HepG2 (cell line): ENCODE measurements around the gene CCDC38. TPM values are rescaled to one million over a fixed set of nuclear protein-coding genes. Genes with fewer than 3 reads are reported as not detected.

ENCODE experiments used
- ATAC-seq: fragments of 200-7000 bp; cut with Tn5 transposase; 3 replicates; pipeline ENCODE4 v1.9.1; 2020; ENCODE audit warnings: mild to moderate bottlenecking, moderate library complexity
- BruUV-seq: library from RNA; stranded (reverse); fragments of 400-500 nt; replicated peaks from 2 replicates; lab custom pipeline; 2021; lab: Mats Ljungman, UMichigan
- CTCF ChIA-PET: fragments of 300-600 bp; formaldehyde crosslinking; extraction: SDS; loops from one replicate; lab custom pipeline; 2021; ENCODE audit warnings: low total read pairs, inconsistent platforms, low intra/inter-chr PET ratio; lab: Yijun Ruan, JAX
- POLR2A ChIA-PET: fragments of 350-600 bp; sonication (Branson Sonifier 250); formaldehyde crosslinking; loops from one replicate; lab custom pipeline; 2020; ENCODE audit warnings: antibody characterized with exemption, inconsistent platforms; lab: Yijun Ruan, JAX
- DNase-seq: peaks from one replicate; pipeline ENCODE4 v3.0.0-alpha.2; 2015; ENCODE audit warnings: low spot score
- FAIRE-seq: peaks from 3 replicates; lab custom pipeline; 2011; peaks lifted over from hg19 to GRCh38; lab: Jason Lieb, UNC
- H2AFZ ChIP-seq: one replicate; pipeline ENCODE4 v1.6.1; 2011; ENCODE audit warnings: low read length, inconsistent platforms
- H3K27ac ChIP-seq: fragments of 300-600 bp; 3 replicates; pipeline ENCODE4 v1.8.0; 2011; ENCODE audit warnings: mixed run types, mild to moderate bottlenecking, mixed read lengths, low read length, inconsistent platforms; ENCODE audit not compliant: insufficient read depth; ENCODE audit errors: extremely low read length
- H3K27me3 ChIP-seq, 2 experiments: fragments of 200-600 bp in 1 of 2; 2 replicates in 1 of 2; 3 replicates in 1 of 2; pipeline versions ENCODE4 v1.6.0 to v1.8.0; 2011; ENCODE audit warnings: low read length in 2 of 2, mild to moderate bottlenecking in 2 of 2, moderate library complexity in 2 of 2, inconsistent platforms in 1 of 2; ENCODE audit not compliant: insufficient read depth in 2 of 2, control insufficient read depth in 1 of 2
- H3K36me3 ChIP-seq, 2 experiments: fragments of 200-600 bp in 1 of 2; replicated peaks in 1 of 2; 2 replicates in 1 of 2; 3 replicates in 1 of 2; pipeline versions ENCODE4 v1.5.1 to v1.8.0; 2011; ENCODE audit warnings: low read length in 2 of 2, inconsistent platforms in 1 of 2; ENCODE audit not compliant: insufficient read depth in 2 of 2, control insufficient read depth in 1 of 2
- H3K4me1 ChIP-seq: 2 replicates; pipeline ENCODE4 v1.5.1; 2012; ENCODE audit warnings: low read length, inconsistent platforms; ENCODE audit not compliant: insufficient read depth
- H3K4me2 ChIP-seq: 2 replicates; pipeline ENCODE4 v1.6.0; 2011; ENCODE audit warnings: low read depth, low read length, inconsistent platforms
- H3K4me3 ChIP-seq, 3 experiments: fragments of 200-600 bp in 1 of 3; sonication (generic), shearing (Covaris generic) in 1 of 3; replicated peaks in 1 of 3; 2 replicates each; pipeline ENCODE4 v1.5.1; 2011 to 2016; ENCODE audit warnings: low read length in 3 of 3, inconsistent platforms in 2 of 3, low read depth in 2 of 3, mild to moderate bottlenecking in 2 of 3, control low read depth in 1 of 3, mixed read lengths in 1 of 3; ENCODE audit not compliant: insufficient read depth in 1 of 3
- H3K79me2 ChIP-seq: one replicate; pipeline ENCODE4 v1.6.1; 2011; ENCODE audit warnings: low read length, inconsistent platforms; ENCODE audit not compliant: insufficient read depth
- H3K9ac ChIP-seq: 2 replicates; pipeline ENCODE4 v1.6.0; 2011; ENCODE audit warnings: mild to moderate bottlenecking, low read depth, low read length, inconsistent platforms; ENCODE audit not compliant: insufficient read depth
- H3K9me3 ChIP-seq: 2 replicates; pipeline ENCODE4 v1.5.1; 2012; ENCODE audit warnings: mild to moderate bottlenecking, low read length
- H4K20me1 ChIP-seq: 2 replicates; pipeline ENCODE4 v1.6.0; 2011; ENCODE audit warnings: inconsistent platforms, mild to moderate bottlenecking, low read length, moderate library complexity; ENCODE audit not compliant: insufficient read depth
- ATF7-NPFF ChIP-seq: sonication (generic); formaldehyde crosslinking; IDR thresholded peaks from 2 replicates; pipeline ENCODE4 v1.8.1; 2023; ENCODE audit warnings: mild to moderate bottlenecking, low read depth, missing genetic modification reagents, moderate library complexity
- BCLAF1 ChIP-seq: fragments of 450-650 bp; IDR thresholded peaks from 2 replicates; pipeline ENCODE4 v1.6.1; 2017; ENCODE audit warnings: mild to moderate bottlenecking
- BRCA1 ChIP-seq: sonication (generic); formaldehyde crosslinking; IDR thresholded peaks from 2 replicates; pipeline ENCODE4 v1.4.0; 2020; ENCODE audit warnings: missing genetic modification reagents
- HBP1 ChIP-seq: IDR thresholded peaks from 2 replicates; pipeline ENCODE4 v1.6.1; 2016; ENCODE audit warnings: low read depth, control low read depth
- HMG20B ChIP-seq: conservative IDR thresholded peaks from 2 replicates; pipeline ENCODE4 v1.6.1; 2016; ENCODE audit warnings: missing genetic modification reagents, missing compliant biosample characterization
- KDM6A ChIP-seq: IDR thresholded peaks from 2 replicates; pipeline ENCODE4 v1.6.1; 2016; ENCODE audit warnings: low read depth
- KLF13 ChIP-seq: sonication (generic); formaldehyde crosslinking; IDR thresholded peaks from 2 replicates; pipeline ENCODE4 v1.4.0; 2020; ENCODE audit warnings: mild to moderate bottlenecking, missing genetic modification reagents
- RBM39 ChIP-seq: fragments of 200-400 bp; formaldehyde crosslinking; IDR thresholded peaks from one replicate; pipeline ENCODE4 v1.6.1; 2018; ENCODE audit warnings: antibody characterized with exemption, mild to moderate bottlenecking, low read depth, low read length; ENCODE audit not compliant: poor library complexity, severe bottlenecking
- SRSF9 ChIP-seq: fragments of 200-400 bp; formaldehyde crosslinking; IDR thresholded peaks from 2 replicates; pipeline ENCODE4 v1.6.1; 2018; ENCODE audit warnings: borderline replicate concordance, mild to moderate bottlenecking, low read depth, low read length; ENCODE audit not compliant: insufficient read depth, poor library complexity, severe bottlenecking
- XBP1 ChIP-seq: sonication (generic); formaldehyde crosslinking; IDR thresholded peaks from 2 replicates; pipeline ENCODE4 v1.5.0; 2020; ENCODE audit warnings: missing genetic modification reagents
- ZMYM3 ChIP-seq: sonication (generic); formaldehyde crosslinking; IDR thresholded peaks from 2 replicates; pipeline ENCODE4 v1.5.1; 2020; ENCODE audit warnings: mild to moderate bottlenecking, missing genetic modification reagents
- ZNF354B ChIP-seq: sonication (generic); formaldehyde crosslinking; IDR thresholded peaks from 2 replicates; pipeline ENCODE4 v1.8.0; 2022; ENCODE audit warnings: mild to moderate bottlenecking, missing genetic modification reagents
- ZNF543 ChIP-seq: sonication (generic); formaldehyde crosslinking; IDR thresholded peaks from 2 replicates; pipeline ENCODE4 v1.4.0; 2020; ENCODE audit warnings: mild to moderate bottlenecking, missing genetic modification reagents
- ZNF7 ChIP-seq: IDR thresholded peaks from 2 replicates; pipeline ENCODE4 v1.6.1; 2016; ENCODE audit warnings: missing biosample characterization, missing genetic modification reagents
- ZNF850 ChIP-seq: sonication (generic); formaldehyde crosslinking; conservative IDR thresholded peaks from 2 replicates; pipeline ENCODE4 v1.9.0; 2021; ENCODE audit warnings: mild to moderate bottlenecking, missing genetic modification reagents
- WGBS: methylation state at CpG from one replicate; pipeline ENCODE4 v1.1.6; 2017; ENCODE audit warnings: low lambda C conversion rate; 5-methylcytosine and 5-hydroxymethylcytosine counted together
- in situ Hi-C: cut with HindIII; loops from 2 replicates; pipeline ENCODE4 v1.10.0; 2017; ENCODE audit warnings: low pct_unique_long_range_greater_than_20kb; ENCODE audit not compliant: extremely low pct_ligation_motif_present
- intact Hi-C: fragments of 100-400 bp; cut with micrococcal nuclease; formaldehyde crosslinking; loops from one replicate; pipeline ENCODE4 v1.10.0; 2022; ENCODE audit not compliant: unreplicated experiment
- polyA plus RNA-seq, 8 experiments: library from polyadenylated mRNA; depleted of rRNA in 3 of 8; stranded (reverse) in 7 of 8; unstranded in 1 of 8; fragments of >200 nt; fragmentation: Illumina TruSeq in 4 of 8; extraction: Trizol in 4 of 8; gene quantifications; 2 replicates each; pipeline versions ENCODE4 v1.2.1 to v1.2.3, GENCODE V29; 2011 to 2016; ENCODE audit warnings: low read depth in 4 of 8, missing spikeins in 1 of 8, mixed read lengths in 1 of 8; ENCODE audit not compliant: insufficient read depth in 1 of 8
- total RNA-seq, 5 experiments: library from RNA; depleted of rRNA; stranded (reverse); fragments of >200 nt; fragmentation: Illumina TruSeq; extraction: Trizol; gene quantifications; 2 replicates each; pipeline ENCODE4 v1.2.3, GENCODE V29; 2016; ENCODE audit warnings: low read depth in 1 of 5

The CCDC38 gene
- total and polyA plus RNA-seq, 2 of the 13 experiments (the other 11 are each of a cell fraction or from before 2014, with no cell fraction given) = 0.24 to 0.32 TPM

GRCh38 chr12:95896846-95897245, 45.6 kb downstream of the CCDC38 start (continued):
- no peak for TF ChIP-seq BCLAF1

GRCh38 chr12:95890958-95891357, 51.5 kb downstream of the CCDC38 start:
- no peaks in the 10 kb centered on the region; a peak in 1 of 5 replicates for H3K27me3 ChIP-seq
- ChIA-PET POLR2A (no interaction called here), CTCF (no interaction called here)
- no TSS peak for BruUV-seq
- FAIRE-seq = no peak
- in situ Hi-C loops = no loop called here
- no peak overlapping the region for H3K9ac ChIP-seq
- H4K20me1 ChIP-seq = no peaks in the 10 kb centered on the region
- no peak for ATAC-seq
- no peaks in the 10 kb centered on the region for H3K9me3 ChIP-seq
- TF ChIP-seq BCLAF1 (no peak), KLF13 (CRISPR knock-in tag) (no peak), ZMYM3 (CRISPR knock-in tag) (no peak), KDM6A (CRISPR knock-in tag) (no peak), BRCA1 (CRISPR knock-in tag) (no peak), ZNF7 (CRISPR knock-in tag) (no peak), ZNF850 (CRISPR knock-in tag) (no peak), ZNF354B (CRISPR knock-in tag) (no peak), ATF7-NPFF (CRISPR knock-in tag) (no peak), XBP1 (CRISPR knock-in tag) (no peak), ZNF543 (CRISPR knock-in tag) (no peak), RBM39 (no peak), SRSF9 (no peak), HMG20B (CRISPR knock-in tag) (no peak), HBP1 (CRISPR knock-in tag) (no peak)
- DNase-seq = no peak
- intact Hi-C loops = no loop called here
- no peak overlapping the region for H3K4me2 ChIP-seq
- H3K79me2 ChIP-seq = no peaks in the 10 kb centered on the region
- WGBS = 16% methylated on average over 3 of the region's 3 CpGs
- no peak overlapping the region for H2AFZ ChIP-seq
- H3K4me3 ChIP-seq = no peak overlapping the region
- no peaks in the 10 kb centered on the region for H3K36me3 ChIP-seq
- no peak overlapping the region for H3K27ac ChIP-seq
- H3K4me1 ChIP-seq = no peaks in the 10 kb centered on the region
